VCaP (cell line): ENCODE data around the gene ALDH9A1.

Experiments used
- H3K27ac ChIP-seq: fragments of 450-650 bp; 2 replicates; pipeline ENCODE4 v1.5.1; 2017
- TF ChIP-seq, protein P1 (sequence below): fragments of 450-650 bp; conservative IDR thresholded peaks from 2 replicates; pipeline ENCODE4 v1.5.1; 2017; ENCODE audit warnings: mild to moderate bottlenecking, moderate library complexity

Gene ALDH9A1

GRCh38 chr1:165628147-165628822 lies 70.1 kb downstream of the ALDH9A1 start:
- TF ChIP-seq, protein P1, sequence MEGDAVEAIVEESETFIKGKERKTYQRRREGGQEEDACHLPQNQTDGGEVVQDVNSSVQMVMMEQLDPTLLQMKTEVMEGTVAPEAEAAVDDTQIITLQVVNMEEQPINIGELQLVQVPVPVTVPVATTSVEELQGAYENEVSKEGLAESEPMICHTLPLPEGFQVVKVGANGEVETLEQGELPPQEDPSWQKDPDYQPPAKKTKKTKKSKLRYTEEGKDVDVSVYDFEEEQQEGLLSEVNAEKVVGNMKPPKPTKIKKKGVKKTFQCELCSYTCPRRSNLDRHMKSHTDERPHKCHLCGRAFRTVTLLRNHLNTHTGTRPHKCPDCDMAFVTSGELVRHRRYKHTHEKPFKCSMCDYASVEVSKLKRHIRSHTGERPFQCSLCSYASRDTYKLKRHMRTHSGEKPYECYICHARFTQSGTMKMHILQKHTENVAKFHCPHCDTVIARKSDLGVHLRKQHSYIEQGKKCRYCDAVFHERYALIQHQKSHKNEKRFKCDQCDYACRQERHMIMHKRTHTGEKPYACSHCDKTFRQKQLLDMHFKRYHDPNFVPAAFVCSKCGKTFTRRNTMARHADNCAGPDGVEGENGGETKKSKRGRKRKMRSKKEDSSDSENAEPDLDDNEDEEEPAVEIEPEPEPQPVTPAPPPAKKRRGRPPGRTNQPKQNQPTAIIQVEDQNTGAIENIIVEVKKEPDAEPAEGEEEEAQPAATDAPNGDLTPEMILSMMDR: no peak
- no peak overlapping the region; the same call in 1 of the 2 replicates for H3K27ac ChIP-seq

GRCh38 chr1:165624441-165624840 lies 73.9 kb downstream of the ALDH9A1 start:
- no peak overlapping the region for H3K27ac ChIP-seq
- TF ChIP-seq, protein P1: no peak

DNA sequence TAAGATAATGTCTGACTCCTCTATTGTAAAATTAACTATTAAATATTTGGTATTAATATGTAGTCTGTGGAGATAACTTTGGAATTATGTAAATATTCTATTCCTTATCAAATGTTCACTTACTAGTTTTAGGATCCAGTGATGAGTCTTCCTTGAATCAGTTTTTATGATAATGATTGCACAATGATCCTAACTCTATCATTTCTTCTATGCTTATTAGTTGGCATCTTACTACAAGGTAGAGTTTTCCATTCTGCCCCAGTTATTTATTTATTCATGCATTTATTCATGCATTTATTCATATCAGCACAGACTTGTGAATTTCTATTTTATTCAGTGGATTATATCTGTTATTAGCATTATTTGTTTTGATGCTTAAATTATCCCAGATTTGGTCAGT lies 74.7 kb downstream of the ALDH9A1 start:
- TF ChIP-seq, protein P1: no peak
- no peak overlapping the region for H3K27ac ChIP-seq

DNA sequence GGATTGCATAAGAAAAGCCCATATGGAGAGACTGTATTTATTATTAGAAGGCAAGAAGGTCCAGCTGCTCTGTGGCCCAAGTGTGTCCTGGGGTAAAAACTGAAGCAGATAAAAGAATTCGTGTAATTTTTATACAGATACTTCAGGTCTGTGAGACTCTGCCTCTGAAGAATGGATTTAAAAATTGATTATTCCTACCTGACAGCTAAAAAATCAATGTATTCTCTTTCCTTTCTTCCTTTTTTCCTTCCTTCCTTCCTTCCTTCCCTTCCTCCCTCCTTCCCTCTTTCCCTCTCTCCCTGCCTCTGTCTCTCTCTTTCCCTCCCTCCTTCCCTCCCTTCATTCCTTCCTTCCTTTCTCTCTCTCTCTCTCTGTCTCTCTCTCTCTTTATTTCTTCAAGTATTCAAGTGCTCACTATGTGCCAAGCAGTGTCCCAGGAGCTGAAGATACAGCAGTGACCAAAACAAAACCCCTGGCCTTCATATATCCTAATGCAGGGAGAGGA lies 78.7 kb downstream of the ALDH9A1 start:
- TF ChIP-seq, protein P1: no peak
- no peak overlapping the region for H3K27ac ChIP-seq

- H3K27ac ChIP-seq: peak overlapping the region; percentile 51
- TF ChIP-seq, protein P1: no peak
Observed at GRCh38 chr1:165616987-165617546, 81.3 kb downstream of the ALDH9A1 start.

GRCh38 chr1:165616054-165616612 lies 82.2 kb downstream of the ALDH9A1 start:
- TF ChIP-seq, protein P1: no peak
- peak overlapping the region; percentile 51 for H3K27ac ChIP-seq
